Measurements from ENCODE around the gene RAB44.

- TF ChIP-seq CTCF (IDR thresholded peaks at IDR 0.05), result no peak
- TF ChIP-seq POLR2A (IDR thresholded peaks at IDR 0.05), result no peak
Measured at GRCh38 chr6:36744304-36744673, 46.7 kb downstream of the RAB44 start.

Data from testis (tissue), 2 donors.